Measurements from ENCODE around the gene DYNLT1.
"Not testable (repeated sequence)": the region's sequence is repeated elsewhere in the genome, so short reads cannot be mapped to it uniquely, and the experiment has no call there.

DYNLT1 gene

DNA sequence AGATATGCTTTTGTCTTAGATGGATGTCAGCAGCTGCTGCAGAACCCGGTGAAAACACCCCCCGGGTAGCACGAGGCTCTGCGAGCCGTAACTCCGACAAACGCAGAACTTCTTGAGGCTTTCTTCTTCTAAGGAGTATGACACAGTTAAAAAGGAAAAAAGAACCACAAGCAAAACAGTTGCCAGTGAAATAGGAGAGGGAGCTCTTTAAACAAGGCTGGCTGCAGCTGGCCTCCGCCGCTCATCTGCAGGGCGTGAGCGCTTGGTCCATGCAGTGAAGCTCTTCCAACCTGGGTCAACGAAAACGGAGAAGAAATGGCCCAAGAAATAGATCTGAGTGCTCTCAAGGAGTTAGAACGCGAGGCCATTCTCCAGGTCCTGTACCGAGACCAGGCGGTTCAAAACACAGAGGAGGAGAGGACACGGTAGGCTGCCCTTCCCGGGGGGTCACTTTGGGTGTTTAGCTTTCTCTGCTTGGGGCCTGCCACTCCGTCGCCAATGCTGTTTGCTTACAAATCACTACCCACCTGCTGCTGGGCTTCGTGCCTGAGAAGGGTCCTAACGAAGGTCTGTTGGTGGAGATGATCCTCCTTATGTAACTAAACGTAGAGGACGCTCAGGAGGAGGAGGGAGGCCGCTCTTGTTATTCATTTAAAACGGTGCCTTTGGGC, 18.5 kb upstream of the DYNLT1 start:
- no peak for DNase-seq

DNA sequence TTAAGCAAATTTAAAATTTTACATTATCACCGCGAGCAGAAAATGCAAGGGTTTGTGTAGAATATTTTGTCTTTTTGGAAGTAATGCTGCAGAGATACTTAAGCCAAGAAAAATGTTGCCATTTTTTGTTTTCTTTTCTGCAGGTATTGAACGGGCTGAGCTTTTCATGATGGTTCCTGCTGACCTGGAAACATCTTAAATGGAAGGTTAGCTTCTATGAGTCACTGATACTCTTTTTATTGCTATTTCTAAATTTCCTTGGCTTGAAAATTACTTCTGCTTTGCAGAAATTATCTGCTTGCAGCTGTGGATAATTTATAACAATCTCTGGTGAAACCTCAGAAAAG, 18.0 kb upstream of the DYNLT1 start:
- DNase-seq, result no peak

DNA sequence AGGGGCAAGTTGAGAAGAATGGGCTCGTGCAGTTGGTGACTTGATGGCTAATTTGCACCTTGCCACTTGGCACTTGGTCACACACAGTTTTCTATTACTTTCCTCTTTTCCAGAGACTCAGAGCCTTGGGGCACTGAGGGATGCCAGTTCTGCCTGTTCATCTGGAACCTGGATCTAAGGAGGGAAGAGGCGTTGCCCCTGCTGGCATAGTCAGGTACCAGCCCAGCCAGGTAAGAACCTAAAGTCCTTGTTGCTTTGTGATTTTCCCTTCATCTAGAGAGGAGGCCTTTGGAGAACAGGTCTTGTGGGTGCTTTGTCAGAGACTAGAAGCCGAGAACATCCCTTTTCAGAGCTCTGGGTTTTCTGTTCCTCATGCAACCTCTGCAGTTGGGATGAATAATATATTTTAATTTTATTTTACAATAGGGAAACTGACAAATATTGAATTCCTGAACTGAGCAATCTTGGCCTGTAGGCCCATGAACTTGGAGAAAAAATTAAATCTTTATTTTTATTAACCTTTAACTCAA, 16.7 kb upstream of the DYNLT1 start:
- no peak for DNase-seq

DNA sequence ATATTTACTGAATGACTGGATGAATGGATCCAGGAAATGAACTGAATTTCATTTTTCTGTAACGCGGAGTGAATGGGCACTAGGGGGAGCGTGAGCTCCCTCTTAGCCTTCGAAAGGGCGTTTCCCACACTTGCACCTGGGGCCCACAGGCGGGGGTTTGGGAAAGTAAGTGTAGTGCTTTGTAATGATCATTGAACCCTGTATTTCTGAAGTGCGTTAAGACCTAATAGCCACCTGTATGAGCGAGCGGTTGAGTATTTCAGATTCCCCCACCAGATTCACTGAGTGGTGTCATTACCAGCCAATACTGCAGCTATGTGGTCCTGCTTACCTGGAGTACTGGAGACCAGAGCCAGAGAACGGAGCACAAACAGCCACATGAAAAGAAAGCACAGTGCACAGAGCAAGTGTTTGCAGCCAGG, 15.8 kb upstream of the DYNLT1 start:
- DNase-seq, result no peak

DNA sequence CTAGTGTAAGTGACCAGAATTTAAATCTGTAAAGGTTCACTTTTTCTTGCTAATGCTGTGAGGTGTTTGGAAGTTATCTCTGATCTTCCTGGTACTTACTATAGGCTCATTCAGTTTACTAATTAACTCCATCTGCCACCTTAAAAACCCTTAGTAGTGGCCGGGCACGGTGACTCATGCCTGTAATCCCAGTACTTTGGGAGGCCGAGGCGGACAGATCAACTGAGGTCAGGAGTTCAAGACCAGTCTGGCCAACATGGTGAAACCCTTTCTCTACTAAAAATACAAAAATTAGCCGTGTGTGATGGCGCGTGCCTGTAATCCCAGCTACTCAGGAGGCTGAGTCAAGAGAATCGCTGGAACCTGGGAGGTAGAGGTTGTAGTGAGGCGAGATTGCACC, 12.4 kb upstream of the DYNLT1 start:
- DNase-seq, result not testable (repeated sequence)

DNA sequence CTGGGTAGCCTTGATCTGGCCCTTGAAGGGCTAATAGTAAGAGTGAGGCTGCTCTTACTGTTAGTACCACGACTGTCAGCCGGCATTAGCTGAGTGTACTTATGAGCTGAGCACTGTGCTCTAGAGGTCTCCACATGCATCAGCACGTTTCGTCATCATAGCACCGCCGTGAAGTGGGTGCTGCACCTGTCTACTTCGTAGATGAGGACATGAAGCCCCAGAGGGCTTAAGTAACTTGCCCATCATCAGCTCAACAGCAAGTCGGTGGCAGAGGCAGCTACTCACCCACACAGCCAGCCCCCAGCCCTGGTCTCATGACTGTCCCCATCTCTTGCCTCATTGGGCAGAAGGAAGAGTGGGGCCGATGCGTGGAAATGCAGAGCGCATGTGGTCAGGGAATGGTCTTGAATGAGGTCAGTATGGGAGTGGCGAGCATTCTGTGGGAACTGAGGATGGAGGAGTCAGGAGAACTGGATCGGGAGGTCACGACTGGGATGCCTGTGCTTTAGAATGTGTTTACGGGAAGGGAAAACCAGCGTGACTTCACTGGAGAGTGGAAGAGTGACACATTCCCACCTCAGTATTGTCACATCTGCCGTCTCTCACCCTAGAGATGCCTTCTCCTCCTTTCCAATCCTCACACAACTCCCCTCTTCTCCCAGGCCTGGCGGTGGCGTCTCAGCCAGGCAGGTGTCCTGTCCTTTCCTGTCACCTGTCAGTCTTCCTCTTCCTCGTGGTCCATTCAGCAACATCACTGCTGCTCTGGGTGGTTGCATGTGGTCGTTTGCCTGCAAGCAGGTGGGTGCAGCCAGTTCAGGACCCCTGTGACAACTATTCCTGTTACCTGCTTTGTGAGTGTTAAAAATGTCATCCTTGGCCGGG, 11.3 kb upstream of the DYNLT1 start:
- no peak for DNase-seq

DNA sequence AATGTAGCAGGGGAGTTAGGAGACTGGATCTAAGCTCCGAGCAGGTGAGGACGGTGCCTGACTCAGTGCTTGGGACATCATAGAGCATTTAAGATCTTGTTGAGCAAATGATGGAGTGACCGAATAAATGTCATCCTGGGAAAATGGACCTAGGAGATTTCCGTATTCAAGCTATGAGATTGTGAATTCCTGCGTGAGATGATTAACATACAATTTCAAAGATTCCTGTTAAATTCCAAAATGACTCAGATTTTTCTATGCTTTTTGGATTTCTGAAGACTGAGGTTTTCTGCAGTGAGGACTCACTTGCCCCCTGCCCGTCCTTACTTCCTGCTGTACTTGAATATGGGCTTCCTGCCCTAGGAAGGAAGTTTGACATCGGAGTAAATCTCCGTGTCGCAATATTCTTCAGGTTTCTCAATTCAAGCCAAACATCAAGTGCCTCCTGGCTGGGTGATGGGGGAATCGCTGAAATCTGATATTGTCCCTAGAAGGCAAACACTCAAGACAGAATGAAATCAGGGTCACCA, 10.5 kb upstream of the DYNLT1 start:
- DNase-seq, result no peak

DNA sequence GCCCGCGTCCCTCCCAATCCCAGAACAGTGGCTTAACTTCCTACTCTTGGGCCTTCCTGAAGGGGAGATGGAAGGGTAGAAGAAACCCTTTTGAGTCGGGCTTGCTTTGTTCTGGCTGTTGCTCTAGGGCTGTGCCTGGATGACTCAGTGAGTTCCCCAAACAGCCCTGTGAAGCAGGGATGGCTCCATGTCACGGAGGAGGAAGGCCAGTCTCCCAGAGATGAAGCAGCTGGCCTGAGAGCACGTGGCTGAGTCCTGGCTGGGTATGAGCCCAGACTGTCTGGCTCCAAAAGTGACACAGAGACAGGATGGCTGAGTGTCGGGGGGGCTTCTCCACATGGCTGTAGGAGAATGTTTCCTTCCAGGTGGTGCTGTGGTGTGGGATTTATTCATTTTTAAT, 10.0 kb upstream of the DYNLT1 start:
- DNase-seq, result peak; percentile 59

DNA sequence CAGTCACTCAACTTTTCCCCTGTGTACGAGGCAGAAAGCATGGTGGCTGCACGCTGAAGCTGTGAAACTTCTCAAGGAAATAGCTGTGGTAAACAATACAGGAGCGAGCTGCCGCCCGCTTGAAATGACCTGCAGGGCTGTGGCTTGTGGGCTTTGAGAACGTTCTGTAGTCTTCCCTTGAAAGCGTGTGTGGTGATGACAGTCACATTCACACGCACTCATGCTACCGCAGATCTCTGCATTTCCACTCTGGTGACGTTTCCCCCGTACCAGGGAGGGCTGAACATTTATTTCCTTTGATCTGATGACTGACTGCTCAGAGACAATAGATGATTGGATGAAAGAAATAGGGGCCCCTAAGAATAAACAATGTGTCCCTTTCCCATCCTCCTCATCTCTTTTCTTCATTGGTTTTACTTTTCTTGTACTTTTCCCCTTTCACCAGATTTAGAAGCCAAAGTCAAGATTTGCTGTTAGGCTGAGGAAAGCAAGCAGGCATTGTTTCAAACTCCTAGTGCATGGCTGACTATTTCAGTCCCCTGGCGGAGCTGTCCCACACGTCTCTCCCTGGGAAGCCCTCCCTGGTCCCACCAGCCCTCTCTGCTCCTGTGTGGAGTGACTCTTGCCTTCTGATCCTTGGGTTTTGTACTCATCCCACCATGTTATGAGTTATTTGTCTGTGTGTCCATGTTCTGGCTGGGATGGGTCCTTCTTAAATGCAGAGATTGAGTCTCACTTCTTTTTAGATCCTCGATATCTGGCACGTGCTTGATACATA, 9.2 kb upstream of the DYNLT1 start:
- no peak for DNase-seq

DNA sequence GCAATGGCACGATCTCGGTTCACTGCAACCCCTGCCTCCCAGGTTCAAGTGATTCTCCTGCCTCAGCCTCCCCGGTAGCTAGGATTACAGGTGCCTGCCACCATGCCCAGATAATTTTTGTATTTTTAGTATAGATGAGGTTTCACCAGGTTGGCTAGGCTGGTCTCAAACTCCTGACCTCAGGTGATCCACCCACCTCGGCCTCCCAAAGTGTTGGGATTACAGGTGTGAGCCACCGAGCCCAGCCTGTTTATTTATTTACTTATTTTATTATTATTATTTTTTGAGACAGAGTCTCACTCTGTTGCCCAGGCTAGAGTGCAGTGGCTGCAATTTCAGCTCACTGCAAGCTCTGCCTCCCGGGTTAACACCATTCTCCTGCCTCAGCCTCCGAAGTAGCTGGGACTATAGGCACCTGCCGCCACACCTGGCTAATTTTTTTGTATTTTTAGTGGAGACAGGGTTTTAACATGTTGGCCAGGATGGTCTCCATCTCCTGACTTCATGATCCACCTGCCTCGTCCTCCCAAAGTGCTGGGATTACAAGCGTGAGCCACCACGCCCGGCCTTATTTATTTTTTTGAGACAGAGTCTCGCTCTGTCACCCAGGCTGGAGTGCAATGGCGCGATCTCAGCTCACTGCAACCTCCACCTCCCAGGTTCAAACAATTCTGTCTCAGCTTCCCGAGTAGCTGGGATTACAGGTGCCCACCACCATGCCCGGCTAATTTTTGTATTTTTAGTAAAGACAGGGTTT, 7.6 kb upstream of the DYNLT1 start:
- DNase-seq, result not testable (repeated sequence)

DNA sequence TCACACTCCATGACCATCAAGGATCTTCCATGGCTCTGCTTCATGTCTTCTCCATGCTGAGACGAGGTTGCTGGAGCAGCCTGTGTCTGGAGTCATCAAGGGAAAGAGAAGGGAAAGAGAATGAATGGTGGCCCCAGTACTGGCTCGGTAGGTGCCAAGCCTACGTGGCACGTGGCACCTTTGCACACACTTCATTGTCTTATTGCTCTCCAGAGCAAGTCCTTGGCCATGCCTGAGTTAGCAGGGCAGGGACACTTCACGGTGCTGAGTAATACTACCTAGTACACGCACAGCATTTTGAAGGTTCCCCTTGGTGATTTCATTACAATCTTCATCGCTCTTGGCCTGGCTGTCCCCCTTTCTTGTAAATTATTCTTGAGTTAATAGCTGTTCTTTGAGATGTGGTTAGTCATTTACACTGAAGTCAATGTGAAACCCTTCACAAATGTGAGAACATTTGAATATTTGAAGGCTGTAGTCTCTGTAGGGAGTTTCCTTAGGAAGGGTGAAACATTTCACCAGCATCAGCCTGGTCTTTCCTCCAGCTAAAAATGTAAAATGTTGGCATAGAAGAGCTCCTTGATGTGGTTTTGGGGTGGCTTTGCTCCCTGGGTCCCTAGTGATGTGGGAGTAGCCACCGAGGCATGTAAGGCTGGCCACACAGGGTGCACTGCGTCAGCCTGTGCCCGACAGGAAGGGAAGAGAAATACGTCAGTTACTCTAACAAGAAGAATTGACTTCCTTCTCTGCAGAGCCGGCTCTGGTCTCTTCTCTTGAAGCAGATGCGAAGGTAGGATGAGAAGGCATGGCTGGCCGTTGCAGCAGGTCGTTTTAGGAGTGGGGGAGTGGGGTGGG, 5.0 kb upstream of the DYNLT1 start, which contains the start of gene SYTL3:
Gene SYTL3, plus strand, starts transcription at position 766 of the 855 bp plus-strand sequence. CDS start 13,215 bp downstream, outside the sequence.
- DNase-seq, result no peak

DNA sequence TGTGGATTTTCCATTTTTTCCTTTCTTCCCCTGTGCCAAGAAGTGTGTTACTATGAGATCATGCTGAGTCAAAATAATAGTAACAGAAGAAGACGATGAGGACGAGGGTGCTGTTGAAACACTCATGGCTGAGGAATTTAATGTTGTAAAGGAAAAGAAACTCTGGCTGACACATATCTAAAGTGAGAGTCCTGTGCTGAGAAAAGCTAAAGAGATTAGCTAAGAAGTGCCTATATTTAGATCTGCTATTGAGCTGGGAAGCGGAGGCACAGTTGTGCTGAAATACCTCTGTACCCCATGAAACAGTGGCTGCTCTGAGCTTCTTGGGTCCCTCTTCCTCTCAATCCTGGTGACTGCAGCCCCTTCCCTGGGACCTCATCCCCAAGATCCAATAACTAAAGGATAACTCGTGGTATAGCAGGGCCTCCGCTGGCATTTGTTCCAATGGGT, 4.2 kb upstream of the DYNLT1 start:
- no peak for DNase-seq

DNA sequence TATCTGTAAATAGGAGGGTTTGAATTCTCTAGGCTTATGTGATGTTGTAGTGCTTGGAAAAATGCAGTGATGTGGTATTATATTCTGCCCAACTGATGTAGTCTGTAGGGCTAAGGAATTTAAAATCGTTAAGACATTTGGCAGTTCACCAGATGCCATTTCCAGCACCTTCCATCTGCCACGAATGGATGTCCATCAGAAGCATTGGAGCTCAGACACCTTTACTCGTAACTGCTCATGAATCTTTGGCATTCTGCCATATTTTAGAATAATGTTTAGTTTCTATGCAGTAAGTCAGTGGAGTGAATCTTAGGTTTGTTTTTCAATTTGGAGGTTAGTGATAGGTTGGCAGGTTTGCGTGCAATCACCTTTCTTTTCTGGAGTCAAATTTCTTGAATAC, 3.0 kb upstream of the DYNLT1 start:
- DNase-seq, result no peak

DNA sequence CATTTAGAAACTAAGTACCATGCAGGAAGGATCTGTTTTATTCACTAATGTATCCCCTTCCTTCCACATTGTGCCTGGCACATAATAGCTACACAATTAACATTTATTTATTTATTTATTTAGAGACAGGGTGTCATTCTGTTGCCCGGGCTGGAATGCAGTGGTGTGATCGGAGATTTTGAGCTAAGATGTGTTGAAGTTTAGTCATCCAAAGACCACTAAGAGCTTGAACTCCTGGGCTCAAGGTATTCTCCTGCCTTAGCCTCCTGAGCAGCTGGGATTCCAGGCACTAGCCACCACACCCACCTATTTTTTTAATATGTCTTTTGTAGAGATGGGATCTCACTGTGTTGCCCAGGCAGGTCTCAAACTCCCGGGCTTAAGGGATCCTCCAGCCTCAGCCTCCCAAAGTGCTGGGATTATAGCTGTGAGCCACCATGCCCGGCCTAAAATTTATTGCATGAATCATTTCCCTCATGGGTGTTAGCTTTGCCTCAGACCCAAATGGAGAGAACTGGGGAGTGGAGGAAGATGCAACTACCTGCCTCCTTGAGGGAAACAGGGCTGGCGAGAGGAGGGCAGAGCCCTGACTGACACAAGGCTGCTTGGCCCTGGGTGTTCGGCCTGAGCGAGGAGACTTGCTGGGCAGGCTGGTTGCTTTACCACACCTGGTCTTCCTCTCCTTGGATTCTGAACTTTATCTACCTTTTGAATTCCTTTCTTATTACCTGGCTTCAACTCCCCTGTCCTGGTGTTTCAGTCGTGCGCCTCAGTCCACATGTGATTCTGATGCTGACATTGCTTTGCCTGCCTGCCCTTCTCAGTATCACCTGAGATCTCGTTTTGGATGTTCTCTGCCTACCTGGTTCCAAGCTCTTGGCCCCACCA, 1.7 kb upstream of the DYNLT1 start:
- DNase-seq, result no peak

DNA sequence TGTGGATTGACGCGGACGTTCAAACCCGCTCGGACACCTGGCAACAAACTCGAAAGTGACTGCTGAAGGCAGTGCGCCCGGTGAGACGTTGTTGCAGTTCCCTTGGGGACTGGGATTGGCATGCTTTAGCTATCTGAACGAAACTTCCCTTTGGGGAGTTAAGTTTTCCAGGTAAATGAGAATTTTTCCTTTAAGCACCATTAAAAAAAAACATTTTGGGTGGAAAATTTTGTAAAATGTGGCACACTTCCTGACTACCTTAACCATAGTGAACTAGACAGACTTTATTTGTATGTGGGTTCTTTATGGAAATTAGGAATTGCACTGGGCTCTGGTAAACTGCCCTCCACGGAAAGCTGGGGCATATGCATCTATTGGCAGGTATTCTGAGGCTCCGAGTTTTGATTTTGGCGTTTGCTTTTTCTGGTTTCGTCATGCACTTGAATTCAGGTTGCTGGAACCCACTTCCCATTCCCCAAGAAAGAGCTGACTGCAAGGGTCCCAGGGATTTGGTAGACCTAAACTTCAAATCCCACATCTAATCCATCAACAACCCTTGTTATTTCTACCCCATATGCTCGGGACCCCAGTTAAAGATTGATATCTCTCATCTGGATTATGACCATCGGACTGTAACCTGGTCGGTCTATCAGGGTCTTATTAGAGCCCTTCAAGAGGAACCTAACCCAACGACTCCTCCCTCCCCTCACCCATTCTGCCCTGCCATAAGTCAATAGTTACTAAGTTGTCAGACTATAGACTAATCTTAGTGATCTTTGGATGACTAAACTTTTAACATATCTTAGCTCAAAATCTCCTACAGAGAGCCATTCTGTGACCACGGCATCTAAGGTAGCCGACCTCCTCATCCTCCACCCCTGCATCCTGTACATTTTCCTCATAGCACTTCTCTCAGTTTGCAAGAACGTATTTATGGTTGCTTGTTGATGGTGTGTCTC, 800 bp upstream of the DYNLT1 start:
- DNase-seq, result no peak

DNA sequence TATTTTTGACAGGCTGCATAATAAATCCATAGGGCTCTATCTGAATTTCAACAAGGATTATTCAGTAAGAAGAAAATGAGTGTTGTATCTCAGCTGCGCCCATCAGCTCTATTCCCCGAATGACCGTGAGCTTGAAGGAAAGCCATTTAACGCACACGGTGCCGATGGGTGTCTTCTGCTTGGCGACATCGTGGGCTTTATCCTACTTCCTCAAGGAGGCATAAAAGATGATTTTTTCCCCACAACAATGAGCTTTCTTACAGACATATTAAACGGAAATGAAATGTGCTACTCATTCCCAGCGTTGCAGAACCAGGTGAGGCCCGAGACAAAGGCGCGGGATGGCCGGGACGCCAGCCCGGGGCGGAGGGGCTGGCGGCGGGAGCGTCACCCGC, 710 bp downstream of the DYNLT1 start:
- DNase-seq, result no peak

DNA sequence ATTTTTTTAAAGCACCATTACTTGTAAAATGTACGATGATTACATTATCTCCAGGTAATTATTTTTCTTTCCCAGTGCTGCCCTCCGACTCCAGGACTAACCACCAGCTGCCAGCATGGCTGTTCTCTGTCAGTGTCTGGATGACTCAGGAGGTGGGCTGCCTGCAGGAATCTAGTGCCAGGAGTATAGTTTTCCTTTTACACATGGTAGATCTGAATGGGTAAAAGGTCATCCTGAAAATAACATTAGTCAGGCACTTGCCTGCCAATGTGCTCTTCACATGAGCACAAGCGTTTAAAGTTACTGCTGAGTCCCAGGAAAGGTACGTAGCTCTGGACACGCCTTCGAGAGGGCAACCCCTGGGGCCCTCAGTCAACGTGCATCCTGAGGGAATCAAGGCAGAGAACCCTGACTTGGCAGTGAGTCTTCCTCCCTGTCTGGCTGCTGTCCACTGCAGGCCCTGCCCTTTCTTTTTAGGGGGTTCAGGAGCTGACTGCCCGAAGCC, 2.4 kb downstream of the DYNLT1 start:
- DNase-seq, result no peak

DNA sequence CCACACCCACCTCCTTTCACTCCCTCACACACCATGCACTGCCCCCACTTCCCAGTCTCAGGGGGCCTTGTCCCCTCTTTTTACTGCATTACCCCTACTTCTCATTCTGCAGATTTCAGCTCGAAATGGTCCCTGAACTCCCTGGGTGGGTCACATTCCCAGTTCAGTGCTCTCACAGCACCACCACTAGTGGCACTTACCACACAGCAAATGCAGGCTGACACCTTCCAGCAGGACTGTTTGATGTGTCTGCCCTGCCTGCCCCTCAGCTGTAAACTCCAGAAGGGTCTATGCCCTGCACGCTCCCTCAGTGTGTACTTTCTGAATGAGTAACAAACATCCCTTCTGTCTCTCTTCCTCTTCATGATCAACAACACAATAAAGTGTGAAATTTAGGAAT, 4.0 kb downstream of the DYNLT1 start:
- DNase-seq, result no peak

DNA sequence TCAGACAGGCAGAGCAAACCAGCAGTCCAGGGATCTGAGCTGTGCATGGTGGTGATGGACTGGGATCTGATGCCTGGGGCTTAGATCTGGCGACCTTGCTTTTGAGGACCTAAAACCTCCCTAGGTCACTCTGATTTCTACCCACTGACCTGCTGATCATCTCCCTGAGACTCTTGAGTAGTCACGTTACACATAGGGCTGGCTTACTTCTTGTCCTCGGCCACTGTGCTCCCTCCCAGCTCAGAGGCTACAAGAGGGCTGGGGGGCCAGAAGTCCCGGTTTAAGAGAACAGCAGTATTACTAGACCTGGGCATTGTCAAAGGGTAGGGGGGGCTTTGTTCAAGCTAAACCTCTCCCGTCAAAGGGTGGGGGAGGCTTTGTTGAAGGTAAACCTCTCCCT, 5.5 kb downstream of the DYNLT1 start:
- no peak for DNase-seq
